B cell (primary cell): Measurements from ENCODE around the gene TTF2.

Experiments
- EZH2 ChIP-seq: IDR thresholded peaks from 2 replicates; pipeline ENCODE4 v1.6.1; 2012; ENCODE audit warnings: borderline replicate concordance, low read depth, mild to moderate bottlenecking, moderate library complexity, low read length; ENCODE audit not compliant: insufficient read depth, poor library complexity, severe bottlenecking
- TF ChIP-seq, protein P1 (sequence below): fragments of 200-600 bp; IDR thresholded peaks from one replicate; pipeline ENCODE4 v1.8.0; 2022; ENCODE audit warnings: antibody characterized with exemption, mild to moderate bottlenecking

DNA sequence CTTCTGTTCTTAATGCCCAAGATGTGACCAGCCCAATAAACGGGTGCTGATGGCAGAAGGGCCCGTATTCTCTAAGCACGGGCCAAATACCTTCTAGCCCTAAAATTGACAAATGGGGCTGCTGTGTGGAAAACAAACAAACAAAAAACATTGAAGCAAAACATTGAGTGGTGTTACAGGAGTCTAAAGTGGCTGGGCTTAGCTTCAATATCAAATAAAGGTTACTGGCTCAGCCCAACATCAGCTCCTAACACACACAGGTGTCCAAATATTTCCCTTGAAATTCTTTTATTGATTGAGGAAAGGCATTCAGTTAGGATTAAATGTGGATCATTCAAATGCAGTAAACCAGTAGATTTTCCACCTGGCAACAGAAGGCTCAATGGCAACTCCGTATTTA lies 13.3 kb upstream of the TTF2 start:
- TF ChIP-seq, protein P1, sequence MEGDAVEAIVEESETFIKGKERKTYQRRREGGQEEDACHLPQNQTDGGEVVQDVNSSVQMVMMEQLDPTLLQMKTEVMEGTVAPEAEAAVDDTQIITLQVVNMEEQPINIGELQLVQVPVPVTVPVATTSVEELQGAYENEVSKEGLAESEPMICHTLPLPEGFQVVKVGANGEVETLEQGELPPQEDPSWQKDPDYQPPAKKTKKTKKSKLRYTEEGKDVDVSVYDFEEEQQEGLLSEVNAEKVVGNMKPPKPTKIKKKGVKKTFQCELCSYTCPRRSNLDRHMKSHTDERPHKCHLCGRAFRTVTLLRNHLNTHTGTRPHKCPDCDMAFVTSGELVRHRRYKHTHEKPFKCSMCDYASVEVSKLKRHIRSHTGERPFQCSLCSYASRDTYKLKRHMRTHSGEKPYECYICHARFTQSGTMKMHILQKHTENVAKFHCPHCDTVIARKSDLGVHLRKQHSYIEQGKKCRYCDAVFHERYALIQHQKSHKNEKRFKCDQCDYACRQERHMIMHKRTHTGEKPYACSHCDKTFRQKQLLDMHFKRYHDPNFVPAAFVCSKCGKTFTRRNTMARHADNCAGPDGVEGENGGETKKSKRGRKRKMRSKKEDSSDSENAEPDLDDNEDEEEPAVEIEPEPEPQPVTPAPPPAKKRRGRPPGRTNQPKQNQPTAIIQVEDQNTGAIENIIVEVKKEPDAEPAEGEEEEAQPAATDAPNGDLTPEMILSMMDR: no peak
- TF ChIP-seq EZH2: no peak
